HFFc6 (cell line): ENCODE measurements around the gene KRTAP10-10. TPM values are rescaled to one million over a fixed set of nuclear protein-coding genes. Genes with fewer than 3 reads are reported as not detected.
"Not testable (repeated sequence)": the region's sequence is repeated elsewhere in the genome, so short reads cannot be mapped to it uniquely, and the experiment has no call there.

Experiments
- DNase-seq: peaks from one replicate; pipeline ENCODE4 v3.0.0-alpha.2; 2018
- H3K27ac Mint-ChIP-seq: 2 replicates; pipeline ENCODE4 v1.8.0; 2020; ENCODE audit warnings: mild to moderate bottlenecking, mixed read lengths
- H3K27me3 Mint-ChIP-seq: 2 replicates; pipeline ENCODE4 v1.8.0; 2021; ENCODE audit warnings: mild to moderate bottlenecking, moderate library complexity, mixed read lengths; ENCODE audit not compliant: insufficient read depth
- H3K36me3 Mint-ChIP-seq: 2 replicates; pipeline ENCODE4 v1.8.0; 2021; ENCODE audit warnings: low read depth, mixed read lengths
- H3K4me1 Mint-ChIP-seq: 2 replicates; pipeline ENCODE4 v1.8.0; 2020; ENCODE audit warnings: low read depth, mixed read lengths
- H3K4me3 Mint-ChIP-seq: 2 replicates; pipeline ENCODE4 v1.8.0; 2020; ENCODE audit warnings: mild to moderate bottlenecking, moderate library complexity, mixed read lengths
- H3K9me3 Mint-ChIP-seq: 2 replicates; pipeline ENCODE4 v1.8.0; 2020; ENCODE audit warnings: mild to moderate bottlenecking, mixed read lengths
- CTCF ChIP-seq: fragments of 200-600 bp; sonication (generic); IDR thresholded peaks from 2 replicates; pipeline ENCODE4 v1.5.0; 2021; ENCODE audit warnings: antibody characterized with exemption, mild to moderate bottlenecking
- total RNA-seq, 6 experiments: library from RNA; stranded (reverse); fragmentation: NEBNext Ultra II Directional; extraction: Animal tissue kit (Norgen Biotek cat#: 25700); gene quantifications; 2 replicates in 1 of 6; 3 replicates in 5 of 6; pipeline ENCODE4 v1.2.3, GENCODE V29; 2021

Gene KRTAP10-10
- total RNA-seq, 6 experiments from 2014 or later = not detected

- Mint-ChIP-seq H3K4me1 (no peaks in the 10 kb centered on the region), H3K27me3 (peaks cover 2% of the 10 kb centered on the region), H3K9me3 (peaks cover 37% of the 10 kb centered on the region), H3K4me3 (no peak overlapping the region), H3K36me3 (peaks cover 10% of the 10 kb centered on the region; the same call in 1 of the 2 replicates), H3K27ac (no peak overlapping the region)
- DNase-seq = no peak
- no peak for TF ChIP-seq CTCF
Observed at GRCh38 chr21:44632067-44632466, 5.1 kb upstream of the KRTAP10-10 start.

- TF ChIP-seq CTCF = no peak
- no peak overlapping the region for H3K27ac Mint-ChIP-seq
- H3K4me3 Mint-ChIP-seq = no peak overlapping the region
- peaks cover 10% of the 10 kb centered on the region for H3K36me3 Mint-ChIP-seq
- H3K9me3 Mint-ChIP-seq = peaks cover 34% of the 10 kb centered on the region
- H3K4me1 Mint-ChIP-seq = no peaks in the 10 kb centered on the region
- no peak for DNase-seq
- peaks cover 6% of the 10 kb centered on the region for H3K27me3 Mint-ChIP-seq
Observed at GRCh38 chr21:44636209-44637017, 743 bp upstream of the KRTAP10-10 start.

- not testable (repeated sequence) for DNase-seq, H3K27ac Mint-ChIP-seq, H3K36me3 Mint-ChIP-seq, H3K4me1 Mint-ChIP-seq, H3K27me3 Mint-ChIP-seq, H3K4me3 Mint-ChIP-seq
- H3K9me3 Mint-ChIP-seq = peaks cover 25% of the 10 kb centered on the region; the same call in 1 of the 2 replicates
Observed at GRCh38 chr21:44637851-44638348, 744 bp downstream of the KRTAP10-10 start.

- H3K36me3 Mint-ChIP-seq, H3K27me3 Mint-ChIP-seq, H3K4me1 Mint-ChIP-seq, H3K27ac Mint-ChIP-seq, DNase-seq, H3K4me3 Mint-ChIP-seq: not testable (repeated sequence)
- H3K9me3 Mint-ChIP-seq = peaks cover 34% of the 10 kb centered on the region
Observed at GRCh38 chr21:44638506-44639330, 1.6 kb downstream of the KRTAP10-10 start.

- TF ChIP-seq CTCF = no peak
- Mint-ChIP-seq H3K27me3 (peaks cover 8% of the 10 kb centered on the region), H3K27ac (no peak overlapping the region), H3K9me3 (peaks cover 39% of the 10 kb centered on the region), H3K4me1 (no peaks in the 10 kb centered on the region), H3K4me3 (no peak overlapping the region), H3K36me3 (peaks cover 13% of the 10 kb centered on the region; the same call in 1 of the 2 replicates)
- DNase-seq = no peak
Observed at GRCh38 chr21:44639331-44639655, 2.1 kb downstream of the KRTAP10-10 start.

- no peak overlapping the region for H3K4me3 Mint-ChIP-seq
- TF ChIP-seq CTCF = no peak
- peaks cover 8% of the 10 kb centered on the region for H3K27me3 Mint-ChIP-seq
- peaks cover 54% of the 10 kb centered on the region for H3K9me3 Mint-ChIP-seq
- H3K27ac Mint-ChIP-seq = no peak overlapping the region
- no peaks in the 10 kb centered on the region for H3K4me1 Mint-ChIP-seq
- H3K36me3 Mint-ChIP-seq = peaks cover 22% of the 10 kb centered on the region
- no peak for DNase-seq
Observed at GRCh38 chr21:44640761-44641160, 3.6 kb downstream of the KRTAP10-10 start.
